T-helper 17 cell (primary cell): ENCODE results near the gene TGIF2. TPM values are rescaled to one million over a fixed set of nuclear protein-coding genes. Genes with fewer than 3 reads are reported as not detected.
A peak's percentile ranks its signal among the peaks of the same experiment; 100 is the strongest.
"Not testable (repeated sequence)": the region's sequence is repeated elsewhere in the genome, so short reads cannot be mapped to it uniquely, and the experiment has no call there.

Experiments
- ATAC-seq: fragments of 150-1000 bp; cut with Tn5 transposase; 2 replicates; pipeline ENCODE4 v1.10.0; 2021; ENCODE audit warnings: mild to moderate bottlenecking, moderate library complexity
- DNase-seq, 3 donors: peaks; one replicate each; pipeline versions ENCODE4 v3.0.0 to v3.0.0-alpha.2; 2020 to 2021
- H3K9me3 ChIP-seq: one replicate; pipeline ENCODE4 v1.7.0; 2013; ENCODE audit warnings: low read length, mild to moderate bottlenecking; ENCODE audit not compliant: control insufficient read depth, poor library complexity, severe bottlenecking
- H3K27ac Mint-ChIP-seq: one replicate; pipeline ENCODE4 v1.8.0; 2022; ENCODE audit warnings: mild to moderate bottlenecking, moderate library complexity, mixed read lengths
- H3K27me3 Mint-ChIP-seq: one replicate; pipeline ENCODE4 v1.8.0; 2022; ENCODE audit warnings: mixed read lengths
- H3K36me3 Mint-ChIP-seq: one replicate; pipeline ENCODE4 v1.8.0; 2022; ENCODE audit warnings: low read depth, mixed read lengths
- H3K4me1 Mint-ChIP-seq: one replicate; pipeline ENCODE4 v1.8.0; 2022; ENCODE audit warnings: mild to moderate bottlenecking, mixed read lengths
- H3K4me3 Mint-ChIP-seq: one replicate; pipeline ENCODE4 v1.8.0; 2022; ENCODE audit warnings: mild to moderate bottlenecking, moderate library complexity, mixed read lengths
- total RNA-seq, 4 donors: library from RNA in 2 of 4; stranded (reverse) in 2 of 4; gene quantifications; one replicate each; pipeline ENCODE4 v1.2.3 and lab custom pipeline; 2022 to 2026

The TGIF2 gene
- total RNA-seq, 2 donors from 2014 or later, result 32.8 to 38.5 TPM

DNA sequence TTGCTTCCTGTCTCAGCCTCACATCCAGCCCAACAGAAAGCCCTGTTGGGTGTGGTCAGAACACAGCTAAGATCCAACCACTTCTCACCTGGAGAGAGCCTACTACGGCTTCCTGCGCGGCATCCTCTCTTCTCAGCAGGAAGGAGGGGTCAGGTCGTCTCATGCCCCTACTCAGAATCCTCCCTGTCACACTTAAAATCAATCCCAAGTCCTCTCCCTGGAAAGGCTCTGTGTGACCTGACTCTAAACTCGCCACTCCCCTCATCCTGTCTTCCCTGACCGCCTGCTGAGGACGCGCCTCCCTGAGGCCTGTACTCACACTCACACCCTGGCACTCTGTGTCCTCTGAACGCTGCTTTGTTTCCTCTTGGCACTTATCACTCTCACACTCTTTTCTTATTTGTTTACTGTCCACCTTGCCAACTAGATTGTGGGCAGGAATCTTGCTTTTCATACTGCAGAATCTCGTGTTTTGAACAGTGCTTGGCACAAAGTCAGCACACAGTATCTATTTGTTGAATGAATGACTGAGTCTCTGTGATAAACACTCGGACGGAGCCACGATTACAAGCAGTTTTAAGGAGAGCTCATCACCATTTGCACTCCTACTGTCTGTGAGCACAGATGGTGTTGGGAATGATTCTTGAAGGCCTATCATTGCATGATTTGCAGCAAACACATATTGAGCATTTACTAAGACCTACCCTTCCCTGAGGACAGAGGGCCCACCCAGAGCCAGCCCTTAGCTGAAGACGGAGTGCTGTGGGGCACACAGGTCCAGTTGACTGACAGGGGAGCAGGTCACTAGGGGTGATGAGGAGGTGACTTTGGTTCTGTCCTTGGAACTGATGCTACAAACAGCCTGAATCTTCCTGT is 50.9 kb downstream of the TGIF2 start:
- ATAC-seq (no peak), DNase-seq (no peak)
- peaks cover 12% of the 10 kb centered on the region for H3K36me3 Mint-ChIP-seq
- peak overlapping the region; percentile 71 for H3K4me3 Mint-ChIP-seq
- peak overlapping the region; percentile 75 for H3K27ac Mint-ChIP-seq
- peaks cover 22% of the 10 kb centered on the region for H3K4me1 Mint-ChIP-seq
- no peaks in the 10 kb centered on the region for H3K27me3 Mint-ChIP-seq
- H3K9me3 ChIP-seq, result no peaks in the 10 kb centered on the region

- H3K27me3 Mint-ChIP-seq, result no peaks in the 10 kb centered on the region
- DNase-seq (no peak), ATAC-seq (no peak)
- H3K4me3 Mint-ChIP-seq, result no peak overlapping the region
- peaks cover 12% of the 10 kb centered on the region for H3K36me3 Mint-ChIP-seq
- H3K4me1 Mint-ChIP-seq, result peaks cover 27% of the 10 kb centered on the region
- H3K27ac Mint-ChIP-seq, result peak overlapping the region; percentile 75
- H3K9me3 ChIP-seq, result no peaks in the 10 kb centered on the region
These were observed 51.5 kb downstream of the TGIF2 start for GRCh38 chr20:36624944-36625324.

DNA sequence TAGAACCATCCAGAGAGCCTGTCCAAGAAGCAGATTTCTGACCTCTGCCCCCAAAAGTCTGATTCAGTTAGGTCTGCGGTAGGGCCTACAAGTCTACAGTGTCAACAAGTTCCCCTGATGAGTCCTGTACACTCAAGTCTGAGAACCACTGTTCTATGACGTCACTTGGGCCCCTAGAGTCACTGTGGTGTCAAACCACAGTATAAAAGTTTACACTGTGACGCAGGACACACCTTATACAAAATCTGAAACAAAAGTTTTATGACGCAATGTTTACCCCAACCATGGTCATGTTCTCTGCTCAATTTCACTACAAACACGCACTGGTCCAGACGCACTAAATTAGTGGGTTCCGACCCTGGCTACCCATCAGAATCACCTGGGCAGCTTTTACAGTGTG is 54.7 kb downstream of the TGIF2 start:
- peaks cover 34% of the 10 kb centered on the region for H3K4me1 Mint-ChIP-seq
- no peak for DNase-seq
- no peak overlapping the region for H3K4me3 Mint-ChIP-seq
- peaks cover 14% of the 10 kb centered on the region for H3K36me3 Mint-ChIP-seq
- H3K9me3 ChIP-seq, result no peaks in the 10 kb centered on the region
- no peak for ATAC-seq
- H3K27ac Mint-ChIP-seq, result peak overlapping the region; percentile 24
- H3K27me3 Mint-ChIP-seq, result no peaks in the 10 kb centered on the region

- H3K4me1 Mint-ChIP-seq, result peaks cover 31% of the 10 kb centered on the region
- H3K27ac Mint-ChIP-seq, result peak overlapping the region; percentile 83
- no peaks in the 10 kb centered on the region for H3K9me3 ChIP-seq
- ATAC-seq, result peak; percentile 95
- peaks cover 10% of the 10 kb centered on the region for H3K36me3 Mint-ChIP-seq
- no peaks in the 10 kb centered on the region for H3K27me3 Mint-ChIP-seq
- no peak for DNase-seq
- peak overlapping the region; percentile 84 for H3K4me3 Mint-ChIP-seq
These were observed 56.6 kb downstream of the TGIF2 start for GRCh38 chr20:36629719-36630681.

GRCh38 chr20:36631646-36632045 is 58.2 kb downstream of the TGIF2 start:
- no peaks in the 10 kb centered on the region for H3K9me3 ChIP-seq
- H3K27me3 Mint-ChIP-seq, result no peaks in the 10 kb centered on the region
- H3K4me3 Mint-ChIP-seq, result no peak overlapping the region
- no peak overlapping the region for H3K27ac Mint-ChIP-seq
- peaks cover 34% of the 10 kb centered on the region for H3K4me1 Mint-ChIP-seq
- peaks cover 10% of the 10 kb centered on the region for H3K36me3 Mint-ChIP-seq
- ATAC-seq (no peak), DNase-seq (no peak)

GRCh38 chr20:36632147-36632486 is 58.7 kb downstream of the TGIF2 start:
- Mint-ChIP-seq H3K27ac (peak overlapping the region; percentile 84), H3K4me1 (peaks cover 33% of the 10 kb centered on the region), H3K36me3 (peaks cover 9% of the 10 kb centered on the region), H3K27me3 (no peaks in the 10 kb centered on the region), H3K4me3 (no peak overlapping the region)
- ATAC-seq (no peak), DNase-seq (no peak)
- H3K9me3 ChIP-seq, result no peaks in the 10 kb centered on the region

DNA sequence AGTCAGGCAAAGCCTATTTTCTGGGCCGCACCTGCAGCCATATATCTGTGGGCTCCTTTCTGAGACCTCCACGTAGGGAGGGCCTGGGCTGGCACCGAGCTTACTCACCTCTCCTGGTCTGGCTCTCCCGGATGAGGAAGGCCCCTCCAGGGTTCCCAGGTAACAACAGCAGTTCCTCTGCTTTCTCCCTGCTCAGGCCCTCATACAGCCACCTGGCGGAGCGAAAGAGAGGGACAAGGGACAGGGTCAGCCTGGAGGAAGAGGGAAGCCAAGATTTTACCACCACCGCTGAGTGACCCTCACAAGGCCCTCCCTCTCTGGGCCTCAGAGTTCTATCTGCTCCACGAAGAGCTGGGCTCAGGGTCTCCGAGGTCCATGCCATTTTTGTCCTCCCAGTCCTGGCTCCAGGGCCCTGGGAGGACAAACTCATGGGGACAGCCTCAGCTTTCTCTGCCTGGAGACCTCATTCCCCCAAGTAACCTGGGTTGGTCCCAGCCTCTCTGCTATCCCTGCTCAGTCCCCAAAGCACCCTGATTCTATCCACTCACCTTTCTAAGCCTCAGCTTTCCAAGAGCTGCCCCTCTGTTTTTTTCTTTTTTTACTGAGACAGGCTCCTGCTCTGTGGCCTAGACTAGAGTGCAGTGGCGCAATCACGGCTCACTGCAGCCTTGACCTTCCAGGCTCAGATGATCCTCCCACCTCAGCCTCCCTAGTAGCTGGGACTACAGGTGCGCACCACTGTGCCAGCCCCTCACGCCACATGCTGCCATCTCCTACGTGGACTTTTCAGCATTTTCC is 59.3 kb downstream of the TGIF2 start:
- no peaks in the 10 kb centered on the region for H3K27me3 Mint-ChIP-seq
- ATAC-seq (no peak), DNase-seq (no peak)
- H3K4me3 Mint-ChIP-seq, result no peak overlapping the region
- H3K9me3 ChIP-seq, result no peaks in the 10 kb centered on the region
- H3K36me3 Mint-ChIP-seq, result peaks cover 9% of the 10 kb centered on the region
- H3K4me1 Mint-ChIP-seq, result peaks cover 33% of the 10 kb centered on the region
- peak overlapping the region; percentile 84 for H3K27ac Mint-ChIP-seq

- DNase-seq (no peak), ATAC-seq (no peak)
- peaks cover 9% of the 10 kb centered on the region for H3K36me3 Mint-ChIP-seq
- no peaks in the 10 kb centered on the region for H3K9me3 ChIP-seq
- H3K4me1 Mint-ChIP-seq, result peaks cover 33% of the 10 kb centered on the region
- H3K4me3 Mint-ChIP-seq, result no peak overlapping the region
- H3K27me3 Mint-ChIP-seq, result no peaks in the 10 kb centered on the region
- H3K27ac Mint-ChIP-seq, result no peak overlapping the region
These were observed 59.9 kb downstream of the TGIF2 start for GRCh38 chr20:36633285-36633772.

GRCh38 chr20:36634342-36634741 is 60.9 kb downstream of the TGIF2 start:
- Mint-ChIP-seq H3K4me3 (no peak overlapping the region), H3K27me3 (no peaks in the 10 kb centered on the region), H3K27ac (peak overlapping the region; percentile 83), H3K4me1 (peaks cover 29% of the 10 kb centered on the region), H3K36me3 (peaks cover 9% of the 10 kb centered on the region)
- DNase-seq, result no peak
- no peaks in the 10 kb centered on the region for H3K9me3 ChIP-seq
- no peak for ATAC-seq

GRCh38 chr20:36638876-36639400 is 65.5 kb downstream of the TGIF2 start:
- peaks cover 25% of the 10 kb centered on the region for H3K4me1 Mint-ChIP-seq
- not testable (repeated sequence) for ATAC-seq, H3K4me3 Mint-ChIP-seq, H3K36me3 Mint-ChIP-seq, H3K27me3 Mint-ChIP-seq, H3K9me3 ChIP-seq, DNase-seq
- H3K27ac Mint-ChIP-seq, result peak overlapping the region; percentile 53

GRCh38 chr20:36641506-36641843 is 68.1 kb downstream of the TGIF2 start:
- DNase-seq (no peak), ATAC-seq (no peak)
- peak overlapping the region; percentile 39 for H3K4me3 Mint-ChIP-seq
- no peaks in the 10 kb centered on the region for H3K9me3 ChIP-seq
- H3K4me1 Mint-ChIP-seq, result peaks cover 38% of the 10 kb centered on the region
- no peaks in the 10 kb centered on the region for H3K27me3 Mint-ChIP-seq
- peaks cover 2% of the 10 kb centered on the region for H3K36me3 Mint-ChIP-seq
- peak overlapping the region; percentile 98 for H3K27ac Mint-ChIP-seq

DNA sequence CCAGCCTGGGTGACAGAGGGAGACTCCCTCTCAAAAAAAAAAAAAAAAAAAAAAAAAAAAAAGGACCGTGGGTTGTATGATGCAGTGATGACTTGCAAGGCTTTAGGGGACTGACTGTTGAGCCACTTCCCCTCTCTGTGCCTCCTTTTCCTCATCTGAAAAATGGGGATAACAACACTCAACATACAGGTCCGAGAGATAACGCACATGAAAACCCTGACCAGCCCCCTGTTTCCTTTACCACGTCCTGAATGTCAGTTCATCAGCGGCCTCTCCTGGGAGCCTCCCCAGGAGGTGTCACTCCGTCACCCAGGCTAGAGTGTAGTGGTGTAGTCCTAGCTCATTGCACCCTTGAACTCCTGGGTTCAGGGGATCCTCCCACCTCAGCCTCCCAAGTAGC is 68.7 kb downstream of the TGIF2 start:
- Mint-ChIP-seq H3K4me1 (peaks cover 38% of the 10 kb centered on the region), H3K36me3 (no peaks in the 10 kb centered on the region), H3K27me3 (no peaks in the 10 kb centered on the region), H3K4me3 (peak overlapping the region; percentile 75), H3K27ac (peak overlapping the region; percentile 98)
- no peak for DNase-seq
- no peaks in the 10 kb centered on the region for H3K9me3 ChIP-seq
- ATAC-seq, result no peak
